ENCODE data around the gene INPP5D.
"Not testable (repeated sequence)": the region's sequence is repeated elsewhere in the genome, so short reads cannot be mapped to it uniquely, and the experiment has no call there.

The INPP5D gene

DNA sequence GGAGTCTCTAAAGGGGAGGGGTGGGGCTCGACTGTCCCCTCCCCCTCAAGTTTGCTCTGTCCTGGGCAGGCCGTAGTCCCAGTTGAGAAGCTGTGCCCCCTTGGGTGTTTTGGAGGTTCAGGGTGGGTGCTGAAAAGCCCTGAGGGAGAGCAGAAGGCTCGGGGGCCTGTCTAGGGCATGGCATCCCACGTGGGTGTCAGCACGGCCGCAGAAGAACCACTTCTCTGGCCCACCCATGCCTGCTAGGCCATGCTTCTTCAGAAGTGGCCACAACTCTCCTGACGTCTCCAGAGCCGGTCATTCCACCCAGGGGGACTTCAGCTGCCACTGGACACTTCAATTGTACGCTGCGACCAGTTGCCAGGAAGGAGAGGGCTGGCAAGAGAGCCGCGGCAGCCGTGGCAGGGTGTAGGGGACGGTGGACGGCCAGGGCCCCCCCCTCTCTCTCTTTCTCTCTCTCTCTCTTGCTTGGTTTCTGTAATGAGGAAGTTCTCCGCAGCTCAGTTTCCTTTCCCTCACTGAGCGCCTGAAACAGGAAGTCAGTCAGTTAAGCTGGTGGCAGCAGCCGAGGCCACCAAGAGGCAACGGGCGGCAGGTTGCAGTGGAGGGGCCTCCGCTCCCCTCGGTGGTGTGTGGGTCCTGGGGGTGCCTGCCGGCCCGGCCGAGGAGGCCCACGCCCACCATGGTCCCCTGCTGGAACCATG, at the start of gene INPP5D:
INPP5D (plus strand) TSS at position 546 of the 704 bp plus-strand sequence; CDS start at position 683, 137 bp downstream.
- no peak for DNase-seq (ENCODE audit: low spot score)

- no peak for DNase-seq (ENCODE audit: low spot score)
These were observed 49.4 kb upstream of the INPP5D start for GRCh38 chr2:233010569-233011267.

DNA sequence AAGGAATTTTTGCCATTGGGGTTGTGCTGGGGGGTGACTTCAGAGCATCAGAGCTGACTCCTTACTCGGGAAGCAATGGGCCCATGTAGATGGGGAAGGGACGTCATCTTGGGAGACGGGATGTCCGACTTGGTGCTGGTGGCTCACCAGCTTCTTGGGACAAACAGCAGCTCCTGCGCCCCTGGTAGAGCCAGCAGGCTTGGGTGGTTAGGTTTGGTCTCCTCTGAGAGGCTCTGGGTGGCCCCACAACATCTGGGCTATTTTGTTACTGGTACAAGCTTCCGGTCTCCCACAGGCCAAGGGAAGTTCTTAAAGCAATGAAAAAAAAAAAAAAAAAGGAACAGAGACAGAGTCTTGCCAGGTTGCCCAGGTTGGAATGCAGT, 48.9 kb upstream of the INPP5D start:
- no peak for DNase-seq (ENCODE audit: low spot score)

GRCh38 chr2:233011702-233012131, 48.4 kb upstream of the INPP5D start:
- no peak for DNase-seq (ENCODE audit: low spot score)

- DNase-seq (ENCODE audit: low spot score): peak; percentile 9
These were observed 47.7 kb upstream of the INPP5D start for GRCh38 chr2:233012301-233012971.

GRCh38 chr2:233013027-233013461, 47.1 kb upstream of the INPP5D start, which contains the start of gene NGEF:
Gene NGEF, minus strand, starts transcription at chr2:233013256. Its CDS starts 38,366 bp downstream, at chr2:232974890.
- DNase-seq (ENCODE audit: low spot score): peak; percentile 81

GRCh38 chr2:233013650-233014049, 46.5 kb upstream of the INPP5D start:
- no peak for DNase-seq (ENCODE audit: low spot score)

GRCh38 chr2:233015019-233015645, 45.0 kb upstream of the INPP5D start:
- no peak for DNase-seq (ENCODE audit: low spot score)

DNA sequence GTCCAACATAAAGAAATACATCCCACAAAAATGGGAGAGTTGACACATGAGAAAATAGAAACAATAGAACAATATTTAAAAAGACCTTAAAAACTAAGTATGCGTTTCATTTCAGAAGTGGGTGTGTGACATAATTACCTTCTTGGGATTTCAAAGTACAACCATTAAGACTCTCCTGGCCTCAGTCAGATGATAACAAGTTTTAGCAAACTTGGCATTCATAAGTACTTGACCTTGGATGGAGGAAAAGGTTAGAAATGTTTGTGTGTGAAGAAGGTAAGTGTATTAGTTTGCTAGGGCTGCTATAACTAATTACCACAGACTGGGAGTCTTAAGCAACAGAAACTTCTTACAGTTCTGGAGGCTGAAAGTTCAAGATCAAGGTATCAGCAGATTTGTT, 42.2 kb upstream of the INPP5D start:
- no peak for DNase-seq (ENCODE audit: low spot score)

DNA sequence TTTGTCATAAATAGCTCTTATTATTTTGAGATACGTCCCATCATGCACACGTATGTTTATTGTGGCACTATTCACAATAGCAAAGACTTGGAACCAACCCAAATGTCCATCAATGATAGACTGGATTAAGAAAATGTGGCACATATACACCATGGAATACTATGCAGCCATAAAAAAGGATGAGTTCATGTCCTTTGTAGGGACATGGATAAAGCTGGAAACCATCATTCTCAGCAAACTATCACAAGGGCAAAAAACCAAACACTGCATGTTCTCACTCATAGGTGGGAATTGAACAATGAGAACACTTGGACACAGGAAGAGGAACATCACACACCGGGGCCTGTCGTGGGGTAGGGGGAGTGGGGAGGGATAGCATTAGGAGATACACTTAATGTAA, 40.5 kb upstream of the INPP5D start:
- not testable (repeated sequence) for DNase-seq (ENCODE audit: low spot score)

DNA sequence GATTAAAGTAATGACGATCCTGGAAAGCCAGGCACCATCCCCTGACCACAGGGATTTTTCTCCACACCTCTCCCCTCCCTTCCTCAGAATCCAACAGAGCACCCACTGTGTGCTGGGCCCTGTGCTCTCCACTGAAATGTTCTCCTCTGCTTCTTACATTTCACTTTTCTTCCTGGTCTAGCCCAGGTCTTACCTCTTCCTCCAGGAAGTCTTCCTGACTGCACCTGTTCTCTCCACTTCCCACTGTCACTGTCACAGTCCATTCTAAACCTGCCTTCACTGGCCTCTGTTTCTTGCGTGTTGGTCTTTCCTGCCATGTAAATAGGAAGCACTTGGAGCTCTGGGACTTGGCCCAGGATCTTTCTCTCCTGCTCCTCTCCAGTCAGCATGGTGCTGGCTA, 39.7 kb upstream of the INPP5D start:
- no peak for DNase-seq (ENCODE audit: low spot score)

DNA sequence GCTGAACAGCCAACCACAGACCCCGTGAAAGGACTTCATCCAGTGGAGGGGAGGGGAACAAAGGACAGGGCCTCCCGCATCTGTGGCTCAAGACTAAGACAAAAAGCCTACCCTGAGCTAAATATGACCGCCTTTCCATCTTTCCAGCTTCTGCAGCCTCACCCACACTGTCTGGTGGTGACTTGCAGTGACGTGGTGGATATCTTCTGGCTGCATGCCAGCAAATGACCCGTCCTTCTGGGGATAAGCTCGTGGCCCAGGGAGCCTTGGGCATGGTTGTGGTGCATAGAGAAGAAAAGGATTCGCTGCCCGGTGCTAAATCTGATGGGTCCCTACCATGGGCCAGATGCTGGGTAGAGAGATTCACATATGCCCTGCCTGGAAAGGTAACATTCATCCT, 38.4 kb upstream of the INPP5D start:
- no peak for DNase-seq (ENCODE audit: low spot score)

- no peak for DNase-seq (ENCODE audit: low spot score)
These were observed 37.6 kb upstream of the INPP5D start for GRCh38 chr2:233022561-233022960.

GRCh38 chr2:233023007-233023760, 37.0 kb upstream of the INPP5D start:
- no peak for DNase-seq (ENCODE audit: low spot score)

- no peak for DNase-seq (ENCODE audit: low spot score)
These were observed 36.3 kb upstream of the INPP5D start for GRCh38 chr2:233023761-233024410.

GRCh38 chr2:233025706-233026105, 34.4 kb upstream of the INPP5D start:
- no peak for DNase-seq (ENCODE audit: low spot score)

GRCh38 chr2:233026198-233026813, 33.8 kb upstream of the INPP5D start:
- DNase-seq (ENCODE audit: low spot score): no peak

- no peak for DNase-seq (ENCODE audit: low spot score)
These were observed 30.8 kb upstream of the INPP5D start for GRCh38 chr2:233029321-233029720.

DNA sequence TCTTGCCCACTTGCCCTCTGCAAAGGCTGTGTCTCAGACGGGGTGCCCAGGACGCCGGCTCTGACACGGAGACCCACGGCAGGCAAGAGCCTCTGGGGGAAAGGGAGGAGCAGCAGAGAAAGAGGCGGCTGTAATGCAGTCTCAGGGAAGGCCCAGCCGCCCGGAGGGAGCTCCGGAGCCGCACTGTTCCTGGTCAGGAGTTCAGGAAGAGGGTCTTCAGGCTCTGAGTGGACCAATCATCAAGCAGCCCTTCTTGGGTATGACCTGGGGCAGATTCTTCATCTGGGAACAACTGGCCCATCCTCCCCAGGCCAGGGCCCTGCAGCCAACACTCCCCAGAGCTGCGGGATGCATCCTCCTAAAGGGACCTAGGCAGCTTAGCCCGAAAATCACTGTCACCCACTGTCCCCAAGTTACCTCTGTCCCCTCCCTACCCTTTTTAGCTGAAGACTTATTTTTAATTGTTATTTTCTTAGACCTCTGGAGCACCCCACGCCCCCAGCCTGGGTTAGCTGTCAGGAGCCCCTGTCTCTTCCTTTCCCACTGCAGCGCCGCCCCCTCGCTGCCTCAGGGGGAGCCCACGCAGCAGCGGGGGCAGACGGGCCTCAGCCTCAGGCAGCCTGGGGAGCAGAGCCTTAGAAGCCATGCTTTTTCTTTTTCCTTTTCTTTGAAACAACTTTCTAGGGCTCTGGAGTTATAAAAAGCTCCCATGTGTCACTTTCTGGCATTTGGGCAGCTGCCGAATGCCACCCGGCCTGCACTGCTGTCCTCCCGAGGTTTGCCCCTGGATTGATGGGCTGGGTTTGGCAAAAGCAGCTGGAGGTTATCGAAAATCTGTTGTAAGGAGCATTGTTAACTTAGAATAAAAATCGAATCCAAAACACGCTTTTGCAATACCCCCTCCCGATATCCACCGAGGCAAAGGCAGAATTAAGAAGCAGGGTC, 28.3 kb upstream of the INPP5D start:
- no peak for DNase-seq (ENCODE audit: low spot score)
